Fibroblast of skin of right quadriceps (primary cell): ENCODE results near the gene SSTR3.
A peak's percentile ranks its signal among the peaks of the same experiment; 100 is the strongest.
"Not testable (repeated sequence)": the region's sequence is repeated elsewhere in the genome, so short reads cannot be mapped to it uniquely, and the experiment has no call there.

ENCODE experiments used
- DNase-seq: peaks from one replicate; pipeline ENCODE4 v3.0.0-alpha.2; 2013

Gene SSTR3

DNA sequence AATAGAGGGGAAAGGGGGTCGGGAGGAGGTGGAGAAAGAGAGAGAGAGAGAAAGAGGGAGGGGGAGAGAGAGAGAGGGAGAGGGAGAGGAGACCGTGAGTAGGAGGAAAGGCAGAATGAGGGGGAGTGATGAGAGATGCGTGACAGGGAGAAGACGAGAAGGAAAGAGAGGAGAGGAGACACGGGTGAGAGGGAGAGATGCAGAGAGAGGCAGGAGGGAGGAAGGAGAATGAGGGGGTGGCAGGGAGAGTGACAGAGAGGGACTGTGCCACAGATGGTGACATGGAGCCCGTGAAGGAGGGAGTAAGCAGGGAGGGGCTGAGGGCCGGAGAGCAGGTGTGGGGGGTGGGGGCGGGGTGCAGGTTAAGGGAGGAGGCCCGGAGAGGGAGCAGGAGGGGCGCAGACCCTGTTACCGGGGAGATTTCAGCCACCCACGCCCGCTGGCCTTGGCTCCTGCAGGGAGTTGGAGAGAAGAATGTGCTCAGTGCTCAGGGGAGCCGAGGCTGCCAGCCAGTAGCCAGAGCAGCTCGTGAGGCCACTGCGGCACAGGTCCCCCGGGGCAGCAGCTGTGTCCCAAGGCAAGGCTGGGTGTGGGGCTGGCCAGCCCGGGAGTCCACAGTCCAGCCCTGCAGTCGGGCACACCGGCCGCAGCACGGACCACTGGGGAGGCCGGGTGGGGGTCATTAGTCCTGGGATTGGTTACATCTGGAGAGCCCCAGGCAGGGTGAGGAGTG, at the start of gene SSTR3:
Gene SSTR3 (minus strand): TSS at position 304 of the 733 bp plus-strand sequence. CDS start 4,674 bp downstream, outside the sequence.
- DNase-seq = no peak

DNA sequence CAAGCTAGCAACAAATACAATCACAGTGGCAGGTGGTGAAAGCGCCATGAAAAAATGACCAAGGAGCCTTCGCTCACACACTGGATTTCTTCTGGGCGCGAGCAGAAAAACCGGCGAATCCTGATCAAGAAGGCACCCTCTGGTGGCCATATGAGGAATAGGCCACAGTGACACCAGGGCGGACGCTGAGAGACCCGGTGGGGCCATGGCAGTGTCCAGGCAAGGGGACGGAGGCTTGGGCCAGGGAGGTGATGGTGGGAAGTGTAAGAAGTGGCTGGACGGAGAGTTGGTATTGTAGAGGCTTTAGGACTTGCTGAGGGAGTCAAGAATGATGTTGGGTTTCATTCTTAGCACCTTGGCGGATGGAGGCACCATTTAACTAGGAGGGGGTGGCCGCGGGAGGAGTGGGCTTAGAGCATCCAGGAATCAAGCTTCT, 48.6 kb upstream of the SSTR3 start:
- peak; percentile 49 for DNase-seq

DNA sequence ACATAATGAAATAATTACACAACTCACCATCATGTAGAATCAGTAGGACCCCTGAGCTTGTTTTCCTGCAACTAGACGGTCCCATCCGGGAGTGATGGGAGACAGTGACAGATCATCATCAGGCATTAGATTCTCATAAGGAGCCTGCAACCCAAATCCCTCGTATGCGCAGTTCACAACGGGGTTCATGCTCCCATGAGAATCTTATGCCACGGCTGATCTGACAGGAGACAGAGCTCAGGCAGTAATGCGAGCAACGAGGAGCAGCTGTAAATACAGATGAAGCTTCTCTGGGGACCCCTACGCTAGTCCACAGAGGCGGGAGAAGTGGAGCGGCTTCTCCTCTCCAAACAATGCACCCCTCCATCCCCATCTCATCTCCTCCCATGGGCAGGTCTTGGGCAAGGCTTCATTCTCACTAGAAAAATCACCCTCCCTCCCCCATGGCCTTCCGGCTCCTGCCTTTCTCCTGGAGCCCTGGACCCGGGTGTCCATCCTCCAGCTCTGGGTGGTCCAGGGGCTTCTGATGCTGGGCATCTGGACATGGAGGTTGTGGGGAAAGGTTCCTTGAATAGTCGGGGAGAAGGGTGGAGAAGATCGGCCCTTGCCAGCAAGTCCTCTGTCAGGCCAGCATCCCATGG, 48.0 kb upstream of the SSTR3 start:
- DNase-seq = no peak

DNA sequence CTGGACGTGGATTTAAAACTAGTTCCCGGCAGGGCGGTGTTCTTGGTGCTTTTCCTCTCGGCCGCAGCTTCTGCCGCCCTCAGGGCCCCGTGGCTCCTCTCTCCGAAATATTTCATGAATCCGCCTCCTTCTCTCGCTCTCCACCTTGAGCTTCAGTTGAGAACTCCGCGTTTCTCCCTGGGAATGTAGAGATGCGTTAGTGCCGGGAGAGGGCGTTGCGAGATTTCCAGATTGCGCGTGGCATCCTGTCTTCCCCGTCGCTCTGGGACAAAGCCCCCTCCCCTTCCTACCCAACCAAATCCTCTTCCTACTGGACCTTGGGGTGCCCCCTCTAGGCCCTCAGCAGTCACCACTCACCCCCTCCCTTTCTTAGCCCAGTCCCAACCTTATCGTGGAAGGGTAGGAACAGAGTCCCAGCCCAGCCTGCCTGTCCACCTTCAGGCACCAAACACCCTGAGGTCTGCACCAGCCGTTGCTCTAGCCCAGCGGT, 47.3 kb upstream of the SSTR3 start:
- peak; percentile 56 for DNase-seq

DNA sequence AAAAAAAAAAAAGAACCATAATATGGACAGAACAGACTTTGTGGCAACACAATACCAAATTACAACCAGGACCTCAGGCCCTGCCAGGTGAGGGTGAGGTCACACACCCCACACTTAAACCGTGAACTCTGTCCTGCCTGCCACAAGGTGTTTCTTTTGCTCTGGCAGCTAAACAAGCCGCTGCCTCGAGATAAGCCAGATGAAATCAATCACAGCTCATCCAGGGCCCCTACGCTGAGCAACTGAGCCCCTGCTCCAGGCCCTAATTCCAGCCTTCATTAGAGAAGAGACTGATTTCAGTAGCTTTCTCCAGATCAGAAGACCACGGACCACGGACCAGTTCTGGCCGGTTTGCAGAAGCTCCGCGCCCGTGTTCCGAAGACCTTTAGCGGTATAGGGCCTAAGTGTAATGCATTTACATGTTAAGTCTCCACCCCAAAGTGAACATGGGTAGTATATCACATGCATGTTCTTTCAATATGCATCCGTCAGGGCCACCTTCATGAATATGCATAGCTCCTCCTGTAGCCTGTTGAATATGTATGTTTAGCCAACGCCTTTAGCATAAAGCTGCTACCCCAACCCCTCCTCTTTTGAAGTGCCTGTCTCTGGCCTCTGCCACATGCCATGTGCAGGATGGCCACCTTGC, 46.6 kb upstream of the SSTR3 start:
- DNase-seq = no peak

DNA sequence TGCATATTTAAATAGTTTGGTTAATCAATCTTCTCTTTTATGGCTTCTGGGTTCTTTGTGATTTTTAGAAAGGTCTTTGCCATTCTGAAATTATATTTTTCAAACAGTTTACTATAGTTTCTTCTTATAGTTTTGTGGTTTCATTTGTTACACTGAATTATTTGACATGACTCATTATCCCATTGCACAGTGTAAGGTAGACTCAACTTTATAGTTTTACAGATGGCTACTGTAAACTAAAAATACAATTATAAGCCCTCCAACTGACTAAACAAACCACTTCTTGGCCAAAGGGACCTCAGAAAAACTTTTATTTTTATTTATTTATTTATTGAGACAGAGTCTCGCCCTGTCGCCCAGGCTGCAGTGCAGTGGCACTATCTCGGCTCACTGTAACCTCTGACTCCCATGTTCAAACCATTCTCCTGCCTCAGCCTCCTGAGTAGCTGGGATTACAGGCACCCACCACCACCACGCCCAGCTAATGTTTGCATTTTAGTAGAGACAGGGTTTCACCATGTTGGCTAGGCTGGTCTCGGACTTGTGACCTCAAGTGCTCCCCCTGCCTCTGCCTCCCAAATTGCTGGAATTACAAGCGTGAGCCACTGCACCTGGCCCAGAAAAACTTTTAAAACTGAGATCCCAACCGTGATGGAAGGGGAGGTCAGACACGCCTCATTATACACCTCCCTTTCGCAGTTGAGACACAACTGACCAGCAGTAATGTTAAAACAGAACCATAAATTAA, 45.9 kb upstream of the SSTR3 start:
- DNase-seq = no peak

DNA sequence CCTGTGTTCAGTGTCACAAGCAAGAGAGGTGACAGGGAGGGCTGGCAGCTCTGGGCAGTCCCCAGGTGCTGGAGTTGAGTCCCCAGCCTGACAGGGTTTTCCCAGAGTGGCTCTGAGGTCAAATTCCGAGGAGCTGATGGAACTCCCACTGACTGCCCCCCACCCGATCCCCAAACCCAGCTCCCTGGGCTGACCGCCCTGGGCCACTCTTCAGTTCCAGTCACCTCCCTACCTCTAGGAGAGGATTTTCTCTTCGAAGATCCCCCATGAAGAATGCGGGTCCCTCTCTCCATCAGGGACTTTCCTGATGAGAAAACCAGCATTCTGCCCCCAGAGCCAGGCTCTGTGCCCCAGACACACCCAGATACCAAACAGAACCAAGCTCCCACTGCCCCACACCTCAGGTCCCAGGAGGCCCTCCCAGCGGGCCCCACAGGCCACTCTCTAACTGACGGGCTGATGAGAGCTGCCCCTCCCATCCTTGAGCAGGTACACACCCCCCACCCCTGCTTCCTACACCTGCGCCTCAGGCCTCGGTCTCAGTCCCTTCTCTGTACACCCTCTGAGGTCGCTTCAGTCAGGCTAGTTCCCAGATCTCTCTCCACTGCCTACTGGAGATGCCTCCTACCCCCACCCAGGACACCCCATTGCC, 43.9 kb upstream of the SSTR3 start:
- DNase-seq = no peak

DNA sequence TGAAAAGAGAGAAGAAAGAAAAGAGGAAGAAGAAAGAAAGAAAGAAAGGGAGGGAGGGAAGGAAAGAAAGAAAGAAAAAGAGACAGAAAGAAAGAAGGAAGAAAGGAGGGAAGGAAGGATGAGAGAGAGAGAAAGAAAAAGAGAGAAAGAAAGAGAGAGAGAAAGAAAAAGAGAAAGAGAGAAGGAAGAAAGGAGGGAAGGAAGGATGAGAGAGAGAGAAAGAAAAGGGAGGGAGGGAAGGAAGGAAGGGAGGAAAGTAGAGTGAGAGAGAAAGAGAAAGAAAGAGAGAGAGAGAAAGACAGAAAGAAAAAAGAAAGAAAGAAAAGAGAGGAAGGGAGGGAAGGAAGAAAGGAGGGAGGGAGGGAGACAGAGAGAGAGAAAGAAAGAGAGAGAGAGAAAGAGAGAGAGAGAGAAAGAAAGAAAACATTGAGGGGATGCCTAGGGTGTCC, 43.3 kb upstream of the SSTR3 start:
- DNase-seq = no peak

DNA sequence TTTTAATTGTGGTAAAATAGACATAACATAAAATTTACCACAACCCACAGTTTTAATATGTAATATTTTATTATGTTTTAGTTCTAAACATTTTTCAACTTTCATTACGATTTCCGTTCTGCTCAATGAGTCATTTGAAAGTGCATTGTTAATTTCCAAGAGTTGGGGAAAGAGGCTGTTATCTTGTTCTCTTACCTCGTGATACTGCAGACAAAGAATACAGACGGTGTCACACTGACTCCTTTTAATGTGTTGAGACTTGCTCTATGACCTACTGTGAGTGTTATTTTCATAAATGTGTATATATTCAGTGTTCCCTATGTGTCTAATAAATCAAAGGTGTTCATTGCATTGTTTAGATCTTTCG, 42.6 kb upstream of the SSTR3 start:
- no peak for DNase-seq

DNA sequence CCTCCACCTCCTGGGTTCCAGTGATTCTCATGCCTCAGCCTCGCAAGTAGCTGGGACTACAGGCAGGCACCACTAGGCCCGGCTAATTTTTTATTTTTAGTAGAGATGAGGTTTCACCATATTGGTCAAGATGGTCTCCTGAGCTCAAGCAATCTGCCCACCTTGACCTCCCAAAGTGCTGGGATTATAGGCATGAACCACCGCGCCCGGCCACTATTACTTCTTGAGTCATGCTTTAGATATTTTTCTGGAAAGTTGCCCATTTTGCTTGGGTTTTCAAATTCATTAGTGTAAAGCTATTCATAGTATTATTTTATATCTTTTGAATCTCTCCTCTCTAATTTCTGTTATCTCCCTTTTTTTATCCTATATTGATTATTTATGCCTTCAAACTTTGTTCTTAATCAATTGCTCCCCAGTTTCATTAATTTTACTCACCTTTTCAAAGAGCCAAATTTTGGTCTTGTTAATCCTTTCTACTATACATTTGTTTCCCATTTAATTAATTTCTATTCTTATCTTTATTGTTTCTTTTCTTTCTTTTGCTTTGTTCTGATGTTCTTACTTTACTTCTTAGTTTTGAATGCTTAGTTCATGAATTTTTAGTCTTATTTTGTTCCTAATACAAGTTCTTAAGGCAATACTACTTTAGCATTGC, 42.1 kb upstream of the SSTR3 start:
- DNase-seq = peak; percentile 79

DNA sequence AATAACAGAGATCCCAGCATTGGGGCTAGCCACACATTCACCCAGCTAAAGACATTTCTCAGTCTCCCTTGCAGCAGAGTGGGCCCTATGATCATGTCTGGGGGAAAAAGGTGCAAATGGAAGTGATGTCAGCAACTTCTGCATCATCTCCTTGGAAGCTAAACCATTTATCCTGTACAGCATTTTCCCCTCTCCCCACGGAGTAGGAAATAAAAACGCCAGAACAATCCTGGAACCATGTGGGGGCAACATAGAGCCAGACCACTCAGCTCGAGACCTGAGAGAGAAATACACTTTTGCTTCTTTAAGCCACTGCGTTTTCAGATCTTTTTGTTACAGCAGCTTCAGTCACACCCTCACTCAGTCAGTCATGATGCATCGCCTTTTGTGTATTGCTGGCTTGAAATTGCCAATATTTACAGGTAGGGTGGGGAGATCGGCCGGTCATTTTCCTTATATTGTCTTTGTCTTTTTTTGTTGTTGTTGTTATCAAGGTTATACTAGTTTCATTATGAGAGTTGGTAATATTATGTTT, 40.9 kb upstream of the SSTR3 start:
- DNase-seq = peak; percentile 57

DNA sequence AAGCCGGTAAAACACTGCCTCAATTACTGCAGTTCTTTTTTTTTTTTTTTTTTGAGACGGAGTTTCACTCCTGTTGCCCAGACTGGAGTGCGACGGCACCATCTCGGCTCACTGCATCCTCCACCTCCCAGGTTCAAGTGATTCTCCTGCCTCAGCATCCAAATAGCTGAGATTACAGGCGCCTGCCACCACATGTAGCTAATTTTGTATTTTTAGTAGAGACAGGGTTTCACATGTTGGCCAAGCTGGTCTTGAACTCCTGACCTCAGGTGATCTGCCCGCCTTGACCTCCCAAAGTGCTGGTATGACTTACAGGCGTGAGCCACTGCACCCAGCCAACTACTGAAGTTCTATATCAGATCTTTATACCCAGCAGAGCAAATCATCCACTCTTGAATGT, 39.6 kb upstream of the SSTR3 start:
- DNase-seq = not testable (repeated sequence)

DNA sequence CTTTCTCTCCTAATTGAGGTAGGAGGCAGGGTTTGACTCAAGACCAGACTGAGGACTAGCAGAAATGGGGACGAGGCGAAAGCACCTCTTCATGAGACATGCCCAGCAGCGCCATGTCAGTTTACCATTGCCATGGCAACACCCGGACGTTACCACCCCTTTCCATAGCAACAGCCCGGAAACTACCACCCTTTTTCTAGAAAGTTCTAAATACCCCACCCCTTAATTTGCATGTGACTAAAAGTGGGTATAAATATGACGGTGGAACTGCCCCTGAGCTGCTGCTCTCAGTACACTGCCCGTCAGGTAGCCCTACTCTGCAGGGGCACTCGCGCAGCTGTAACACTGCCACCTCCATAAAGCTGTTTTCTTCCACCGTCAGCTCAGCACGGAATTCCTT, 37.7 kb upstream of the SSTR3 start:
- no peak for DNase-seq

DNA sequence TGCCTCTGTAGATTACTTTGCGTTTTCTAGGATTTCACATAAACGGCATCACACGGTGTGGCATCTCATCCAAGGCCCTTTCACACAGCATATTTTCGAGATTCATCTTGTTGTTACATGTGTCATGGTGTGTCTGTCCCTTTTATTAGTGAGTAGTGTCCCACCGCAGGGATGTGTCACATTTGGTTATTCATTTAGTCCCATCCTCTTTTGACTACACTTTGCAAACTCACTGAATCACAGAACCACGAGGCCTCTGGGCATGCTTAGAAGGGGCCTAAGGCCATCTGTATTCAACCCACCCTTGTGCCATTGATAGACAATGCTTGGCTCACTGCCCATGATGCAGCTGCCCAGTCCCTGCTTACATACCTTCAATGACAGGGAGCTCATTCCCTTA, 36.0 kb upstream of the SSTR3 start:
- DNase-seq = peak; percentile 21

DNA sequence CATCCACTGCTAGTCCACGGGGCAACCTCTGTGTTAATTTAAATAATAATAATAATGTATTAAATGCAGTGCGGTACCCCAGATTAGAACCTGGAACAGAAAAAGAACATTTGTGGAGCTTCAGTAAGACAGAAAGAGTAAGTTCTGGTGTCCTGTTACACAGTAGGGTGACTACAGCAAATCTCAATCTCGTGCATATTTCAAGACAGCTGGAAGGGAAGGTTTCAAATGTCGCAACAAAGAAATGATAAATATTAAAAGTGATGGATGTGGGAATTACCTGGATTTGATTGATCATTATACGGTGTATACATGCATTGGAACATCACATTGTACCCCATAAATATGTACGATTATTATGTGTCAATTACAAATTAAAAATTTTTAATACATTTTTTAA, 33.5 kb upstream of the SSTR3 start:
- no peak for DNase-seq

DNA sequence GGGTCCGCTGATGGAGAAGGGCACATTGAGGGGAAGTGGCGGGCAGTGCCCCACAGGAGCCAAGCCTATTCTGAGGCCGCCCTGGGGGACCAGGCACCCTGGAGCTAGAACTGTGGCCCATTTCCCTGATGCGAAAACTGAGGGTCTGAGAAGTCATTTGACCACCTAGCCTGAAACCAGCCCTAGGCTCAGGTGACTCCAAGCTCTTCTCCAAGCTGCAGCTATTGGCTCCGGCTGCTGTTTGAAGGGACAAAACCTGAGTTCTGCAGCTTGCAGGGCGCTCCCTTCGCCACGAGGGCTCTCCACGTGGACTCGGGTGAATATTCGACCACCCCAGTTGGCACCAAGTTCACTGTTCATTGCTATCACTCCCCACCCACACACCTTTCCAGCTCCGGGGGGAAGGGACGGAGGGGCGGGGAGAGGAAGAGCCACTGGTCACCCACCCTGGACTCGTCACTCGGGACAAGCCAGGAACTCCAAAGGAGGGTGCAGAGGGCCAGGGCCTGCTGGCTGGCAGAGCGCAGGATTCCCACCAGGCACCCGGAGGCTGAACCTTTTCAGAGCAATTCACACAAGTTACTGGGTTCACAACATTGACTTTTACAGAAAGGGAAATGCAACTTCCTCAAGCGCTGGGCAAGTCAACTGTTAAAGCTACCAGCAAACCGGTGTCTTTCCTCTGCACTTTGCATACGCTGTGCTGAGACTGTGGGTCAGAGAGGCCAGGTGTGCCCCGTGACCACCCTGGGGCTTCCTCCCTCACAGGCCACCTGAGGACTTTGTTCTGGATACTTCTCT, 32.8 kb upstream of the SSTR3 start:
- DNase-seq = no peak

DNA sequence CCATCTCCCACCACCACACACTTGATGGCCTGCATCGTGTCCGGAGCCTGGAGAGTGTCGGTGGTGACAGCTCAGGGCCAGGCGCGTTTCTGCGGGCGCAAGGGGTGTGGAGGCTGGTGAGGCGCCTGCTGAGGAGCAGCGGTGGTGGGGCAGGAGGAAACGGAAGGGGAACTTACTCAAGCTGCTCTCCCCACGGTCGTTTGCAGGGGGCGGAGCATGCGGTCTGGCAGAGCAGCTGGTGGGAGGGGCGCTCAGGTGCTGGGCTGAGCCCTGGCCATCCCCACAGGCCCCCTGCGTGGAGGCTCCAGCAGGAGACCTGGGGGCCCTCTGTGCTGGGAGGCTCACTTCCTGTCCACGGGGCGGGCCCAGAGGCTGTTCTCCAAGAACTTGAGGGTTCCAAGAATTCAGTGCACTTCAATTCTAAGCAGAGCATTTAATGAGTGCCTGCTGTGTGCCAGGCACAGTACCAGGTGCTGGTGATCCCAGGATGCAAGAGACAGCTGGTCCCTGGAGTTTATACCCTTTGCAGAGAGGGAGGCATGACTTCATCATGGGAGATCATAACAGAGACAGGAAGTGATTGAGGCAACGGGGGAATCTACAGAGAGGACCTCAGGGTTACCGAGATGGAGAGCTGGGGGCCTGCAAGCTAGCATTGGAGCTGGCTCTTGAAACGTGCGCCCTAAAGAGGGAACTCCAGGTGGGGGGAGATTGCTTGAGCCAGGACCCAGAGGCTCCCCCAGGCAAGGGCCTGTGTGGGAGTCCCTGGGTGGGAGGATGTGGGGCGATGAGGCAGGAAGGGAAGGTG, 32.0 kb upstream of the SSTR3 start, which contains the start of gene RAC2:
Gene RAC2 (minus strand): TSS at position 156 of the 808 bp plus-strand sequence. CDS start 121 bp downstream, at position 35.
- DNase-seq = peak; percentile 69

DNA sequence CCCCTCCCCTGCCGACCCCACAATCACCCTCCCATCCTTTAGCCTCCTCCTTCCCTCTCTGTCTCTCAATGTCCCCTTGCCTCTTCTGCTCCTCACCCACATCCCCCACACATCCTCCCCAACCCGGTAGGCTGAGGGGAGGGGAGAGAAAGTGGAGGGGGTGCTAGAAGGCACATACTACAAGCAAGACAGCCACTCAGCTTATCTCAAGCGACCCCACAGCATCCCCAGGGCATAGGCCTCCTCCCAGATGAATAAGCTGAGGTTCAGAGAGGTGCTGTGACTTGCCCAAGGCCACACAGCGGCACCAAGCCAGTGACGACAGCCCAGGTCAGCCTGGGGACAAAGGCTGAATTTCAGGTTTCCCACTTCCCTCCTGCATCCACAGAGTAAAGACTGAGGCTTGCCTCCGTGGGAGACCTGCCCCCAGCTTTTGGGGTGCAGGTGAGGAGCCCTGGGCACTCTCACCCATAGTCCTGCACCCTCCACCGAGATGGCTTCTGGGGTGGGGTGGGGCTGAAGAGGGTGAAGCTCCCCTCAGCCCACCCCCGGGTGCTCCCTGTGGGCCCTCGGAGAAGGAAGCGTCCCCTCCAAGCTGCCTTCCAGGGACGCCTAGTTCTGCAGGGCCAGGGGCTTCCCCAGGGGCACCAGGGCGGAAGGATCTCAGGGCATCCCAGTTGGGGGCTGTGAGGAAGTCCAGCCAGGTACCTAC, 31.3 kb upstream of the SSTR3 start:
- DNase-seq = no peak

DNA sequence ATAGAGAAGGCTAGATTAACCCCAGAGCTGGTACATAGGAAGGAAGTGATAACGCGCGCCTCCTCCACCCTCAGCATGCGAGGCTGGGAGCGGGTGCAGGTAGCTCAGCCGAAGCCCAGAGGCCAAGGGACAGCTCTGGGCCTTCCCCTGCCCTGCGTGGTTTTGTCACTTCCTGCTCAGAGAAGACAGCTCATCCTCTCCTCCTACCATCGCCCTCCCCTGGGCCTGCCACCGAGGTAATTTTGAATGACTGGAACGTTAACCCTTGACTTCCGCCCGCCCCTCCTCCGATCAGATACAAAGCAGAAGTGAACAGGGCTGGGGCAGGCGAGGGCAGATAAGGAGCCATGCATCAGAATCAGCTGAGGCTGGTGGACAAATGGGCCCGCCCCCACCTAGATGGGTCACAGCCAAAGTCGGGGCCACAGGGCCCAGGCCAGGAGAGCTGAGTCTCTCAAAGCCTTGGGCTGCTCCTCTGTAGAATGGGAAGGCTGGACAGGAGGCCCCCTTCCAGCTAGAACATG, 30.2 kb upstream of the SSTR3 start:
- DNase-seq = peak; percentile 35
